HG02610 (cell line): Measurements from ENCODE around the gene SLC41A3.

Experiments
- ATAC-seq: cut with Tn5 transposase; IDR thresholded peaks from one replicate; pipeline ENCODE4 v1.9.1; 2021; ENCODE audit warnings: mild to moderate bottlenecking, moderate library complexity; ENCODE audit not compliant: unreplicated experiment

The SLC41A3 gene

GRCh38 chr3:126083913-126084767 is at the start of gene SLC41A3:
Gene SLC41A3, minus strand, starts transcription at chr3:126084124. Its CDS starts 15,905 bp downstream, at chr3:126068219.
- peak; percentile 96 for ATAC-seq

DNA sequence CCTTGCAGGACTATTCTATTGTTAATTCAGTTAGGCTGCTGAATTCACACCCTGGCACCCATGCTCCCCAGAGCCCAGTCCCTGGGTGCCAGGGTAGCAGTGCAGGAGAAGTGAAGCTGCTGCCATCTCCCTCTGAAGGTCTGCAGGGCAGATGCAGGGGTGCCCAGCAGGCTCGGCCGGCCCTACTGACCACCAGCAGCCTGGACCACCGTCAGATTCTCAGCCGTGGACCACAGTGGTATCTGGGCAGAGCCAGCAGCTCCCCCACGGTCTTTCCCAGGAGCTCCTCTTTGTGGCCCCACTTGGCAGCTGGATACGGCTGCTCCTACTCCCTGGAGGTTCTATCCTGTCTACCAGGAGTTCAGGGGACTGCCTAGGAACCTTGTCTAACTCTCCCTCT is 49.7 kb upstream of the SLC41A3 start:
- no peak for ATAC-seq

- ATAC-seq, result no peak
These were observed 49.0 kb upstream of the SLC41A3 start for GRCh38 chr3:126132751-126133511.

GRCh38 chr3:126131881-126132750 is 48.2 kb upstream of the SLC41A3 start:
- no peak for ATAC-seq

- no peak for ATAC-seq
These were observed 47.2 kb upstream of the SLC41A3 start for GRCh38 chr3:126130981-126131745.

DNA sequence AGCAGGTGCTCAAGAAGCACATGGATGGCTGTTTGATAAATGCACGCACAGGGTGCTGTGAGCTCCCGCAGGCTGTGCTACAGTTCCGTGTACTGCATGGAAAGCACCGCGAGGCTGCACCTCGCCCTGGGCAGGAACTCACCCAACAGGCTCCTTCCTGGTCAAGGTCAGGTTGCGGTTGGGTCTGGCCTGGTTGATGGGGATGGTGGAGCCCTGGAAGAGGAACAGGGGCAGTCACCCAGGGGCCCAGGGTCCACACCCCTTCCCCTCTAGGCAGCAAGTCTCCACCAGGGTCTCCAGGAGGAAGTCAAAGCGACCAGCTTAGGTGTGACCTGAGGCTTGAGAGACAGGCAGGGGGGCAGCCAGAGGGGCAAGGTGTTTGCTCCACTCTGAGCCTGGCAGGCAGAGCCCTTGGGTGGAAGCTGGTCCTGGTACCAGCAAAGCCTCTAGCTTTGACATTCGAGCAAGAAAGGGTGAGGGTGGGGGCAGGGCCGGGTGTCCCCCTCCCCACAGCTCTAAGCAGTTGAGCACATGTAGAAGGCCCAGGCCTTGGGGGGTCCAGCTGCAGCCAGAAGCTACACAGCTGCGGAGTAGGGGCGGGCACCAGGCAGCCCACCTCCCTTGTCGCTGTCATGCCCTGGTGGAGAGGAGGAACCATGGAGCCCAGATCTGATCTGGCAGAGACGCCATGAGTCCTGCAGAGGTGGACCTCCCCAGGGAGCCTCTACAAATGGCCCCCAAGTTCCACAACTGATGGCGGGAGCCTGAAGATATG is 46.3 kb upstream of the SLC41A3 start:
- no peak for ATAC-seq

GRCh38 chr3:126129398-126129891 is 45.5 kb upstream of the SLC41A3 start:
- no peak for ATAC-seq

DNA sequence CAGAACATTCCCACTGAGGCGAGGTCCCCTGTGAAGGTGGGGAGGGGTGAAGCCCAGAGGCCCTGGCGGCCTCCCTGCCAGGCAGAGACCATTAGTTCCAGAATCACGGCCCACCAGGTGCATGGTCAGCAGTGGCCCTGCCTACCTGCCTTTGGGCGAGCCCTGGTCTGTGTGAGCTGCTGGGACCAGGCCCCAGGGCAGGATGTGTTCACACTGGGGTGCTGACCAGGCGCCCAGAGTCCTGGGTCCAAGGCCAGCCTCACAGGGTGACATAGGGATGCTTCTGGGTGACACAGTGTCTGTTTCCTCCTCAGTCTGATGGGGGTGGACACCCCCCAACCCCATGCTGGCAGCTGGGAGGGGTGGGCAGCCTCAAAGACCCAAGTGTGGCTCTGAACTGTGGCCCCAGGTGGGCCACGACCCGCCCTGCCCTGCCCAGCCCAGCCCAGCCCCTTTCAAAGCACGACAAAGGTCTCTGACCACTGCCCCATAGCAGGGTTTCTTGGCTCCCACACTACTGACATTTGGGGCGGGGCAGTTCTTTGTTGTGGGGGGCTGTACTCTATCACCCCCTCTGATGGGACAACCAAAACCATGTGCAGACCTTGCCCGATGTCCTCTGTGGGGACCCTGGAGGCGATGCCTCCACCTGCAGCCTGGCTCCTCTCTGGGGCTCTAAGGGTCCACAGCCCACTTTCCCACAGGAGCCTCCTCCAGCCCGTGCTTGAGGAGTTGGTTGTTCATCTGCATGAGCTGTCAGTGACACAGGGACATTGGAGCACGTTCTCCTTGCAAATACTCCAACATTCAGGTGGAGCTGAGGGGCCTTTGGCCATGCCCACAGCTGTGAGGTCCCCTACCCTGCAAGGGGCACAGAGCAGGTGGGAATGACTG is 44.8 kb upstream of the SLC41A3 start:
- no peak for ATAC-seq

GRCh38 chr3:126127904-126128303 is 44.0 kb upstream of the SLC41A3 start:
- ATAC-seq, result no peak

DNA sequence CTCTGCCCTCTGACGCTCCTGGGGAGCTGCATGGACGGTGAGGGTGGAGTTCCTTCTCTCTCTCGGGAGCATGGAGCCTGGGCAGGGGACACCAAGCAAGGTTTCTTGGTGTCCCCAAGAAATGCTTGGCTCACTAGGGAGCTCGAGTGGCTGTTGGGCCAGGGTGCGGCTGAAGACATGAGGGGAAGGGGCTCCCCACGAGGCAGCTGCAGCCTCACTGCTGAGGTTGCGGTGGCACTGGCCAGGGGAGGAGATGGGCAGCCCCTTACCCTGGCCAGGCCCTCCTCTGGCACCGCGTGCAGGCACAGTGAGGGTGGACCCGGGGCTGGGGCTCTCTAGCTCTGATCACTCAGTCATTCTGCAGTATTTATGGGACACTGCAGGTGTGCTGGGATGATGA is 43.5 kb upstream of the SLC41A3 start:
- ATAC-seq, result no peak

GRCh38 chr3:126126811-126127431 is 43.0 kb upstream of the SLC41A3 start:
- ATAC-seq, result no peak

GRCh38 chr3:126126286-126126685 is 42.4 kb upstream of the SLC41A3 start:
- no peak for ATAC-seq

DNA sequence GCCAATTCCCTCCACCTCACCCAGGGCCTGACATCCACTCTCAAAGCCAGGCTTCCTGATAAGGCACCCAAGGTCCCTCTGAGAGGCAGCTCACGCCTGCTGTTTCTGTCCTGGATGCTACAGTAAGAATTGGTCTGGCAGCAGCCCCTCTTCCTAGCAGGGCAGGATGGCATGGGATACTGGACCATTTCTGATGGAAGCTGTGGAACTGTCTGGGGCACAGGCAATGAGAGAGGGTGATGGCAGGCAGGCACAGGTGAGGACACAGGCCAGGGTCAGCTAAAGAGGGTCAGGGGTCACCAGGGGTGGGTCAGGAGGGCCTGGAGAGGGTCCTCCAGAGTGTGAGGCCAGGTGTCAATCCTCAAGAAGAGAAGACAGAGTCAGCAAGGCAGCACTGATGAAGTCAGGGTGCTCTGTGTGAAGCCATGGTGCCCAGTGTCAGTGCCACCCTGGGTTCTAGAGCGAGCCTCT is 41.9 kb upstream of the SLC41A3 start:
- ATAC-seq, result no peak

DNA sequence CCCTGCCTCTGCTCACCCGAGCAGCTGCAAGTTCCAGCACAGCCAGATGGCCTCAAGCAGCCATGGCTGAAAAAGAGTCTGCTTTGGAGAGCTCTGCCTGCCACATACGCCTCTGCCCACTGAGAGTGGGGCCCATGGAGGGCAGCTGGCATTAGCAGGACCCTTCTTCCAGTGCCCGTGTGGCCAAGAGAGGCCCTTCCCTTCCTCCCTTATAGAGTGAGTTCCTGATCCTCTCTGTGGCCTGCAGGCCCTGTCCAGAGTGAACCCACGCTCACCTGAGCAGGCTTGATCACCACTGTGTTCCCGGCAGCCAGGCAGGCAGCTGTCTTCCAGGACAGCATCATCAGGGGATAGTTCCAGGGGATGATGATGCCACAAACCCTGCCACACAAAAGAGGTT is 41.4 kb upstream of the SLC41A3 start:
- ATAC-seq, result no peak

- no peak for ATAC-seq
These were observed 41.0 kb upstream of the SLC41A3 start for GRCh38 chr3:126124896-126125295.

- no peak for ATAC-seq
These were observed 40.4 kb upstream of the SLC41A3 start for GRCh38 chr3:126124148-126124868.

- ATAC-seq, result no peak
These were observed 37.7 kb upstream of the SLC41A3 start for GRCh38 chr3:126121632-126122031.
